ENCODE results near the gene INO80D. TPM values are rescaled to one million over a fixed set of nuclear protein-coding genes. Genes with fewer than 3 reads are reported as not detected.
A peak's percentile ranks its signal among the peaks of the same experiment; 100 is the strongest.

Gene INO80D
- total and polyA plus RNA-seq, 2 of the 8 experiments (the other 6 are each of a cell fraction or from before 2014, with no cell fraction given): 6.2 to 37.4 TPM

DNA sequence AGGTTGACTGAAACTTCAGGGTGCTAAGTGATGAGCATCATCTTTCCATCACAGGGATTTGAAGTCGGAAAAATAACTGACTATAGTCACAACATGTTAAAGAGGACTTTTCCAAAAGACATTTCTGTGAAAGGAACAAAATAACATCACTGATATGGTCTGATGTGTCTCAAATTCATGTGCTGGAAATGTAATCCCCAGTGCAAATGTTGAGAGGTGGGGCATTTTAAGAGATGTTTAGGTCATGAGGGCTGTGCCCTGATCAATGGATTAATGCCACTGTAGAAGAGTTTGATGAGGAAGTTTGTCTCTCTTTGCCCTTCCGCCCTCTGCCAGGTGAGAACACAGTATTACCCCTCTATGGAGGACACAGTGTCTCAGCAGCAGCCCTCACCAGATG lies 95.9 kb downstream of the INO80D start:
- FAIRE-seq (no peak), DNase-seq (ENCODE audit: low read depth in 1 of 2, low spot score in 2 of 2) (peak in 1 of 2 experiments; percentile 29)
- no peaks in the 10 kb centered on the region for H3K23me2 ChIP-seq (ENCODE audit: low read depth, low read length)
- H3K4me1 ChIP-seq (replicated peaks in 1 of 4; ENCODE audit: control insufficient read depth in 3 of 4, insufficient read depth in 4 of 4, low read length in 3 of 4): no peaks in the 10 kb centered on the region
- WGBS, 2 experiments (ENCODE audit: extremely low coverage in 1 of 2, insufficient coverage in 1 of 2, insufficient read length in 1 of 2, insufficient replicate concordance in 2 of 2, low coverage in 1 of 2, low lambda C conversion rate in 2 of 2, missing lambda C conversion rate in 1 of 2): 100% methylated on average over 2 of the region's 2 CpGs; no CpG with 5 or more reads in 1 of the 2 experiments
- no peaks in the 10 kb centered on the region for H4K20me1 ChIP-seq (replicated peaks in 1 of 2; ENCODE audit: control insufficient read depth in 1 of 2, insufficient read depth in 2 of 2, low read length in 2 of 2)
- no peak overlapping the region for H4K8ac ChIP-seq (ENCODE audit: extremely low read depth, insufficient read depth, low read length)
- H3K27me3 ChIP-seq (replicated peaks in 1 of 4; ENCODE audit: control insufficient read depth in 3 of 4, extremely low read depth in 1 of 4, insufficient read depth in 3 of 4, low read length in 3 of 4): no peaks in the 10 kb centered on the region
- no peak for TF ChIP-seq RNF2 (IDR thresholded peaks at IDR 0.05; ENCODE audit: borderline replicate concordance, low read depth, low read length, missing control alignments, poor library complexity, severe bottlenecking)
- no peak overlapping the region for H2BK120ac ChIP-seq (replicated peaks; ENCODE audit: low read depth, low read length)
- no peak overlapping the region for H3K9ac ChIP-seq (replicated peaks in 1 of 4; ENCODE audit: extremely low read depth in 1 of 4, low read depth in 3 of 4, low read length in 3 of 4)
- no peak overlapping the region for H4K91ac ChIP-seq (replicated peaks; ENCODE audit: insufficient read length, low read length)
- H2BK12ac ChIP-seq (ENCODE audit: low read depth, low read length): no peak overlapping the region
- H2BK15ac ChIP-seq (ENCODE audit: low read length): no peak overlapping the region
- H3K79me2 ChIP-seq (ENCODE audit: control insufficient read depth in 1 of 2, insufficient read depth in 2 of 2, low read length in 2 of 2): no peaks in the 10 kb centered on the region
- no peak overlapping the region for H2AFZ ChIP-seq (ENCODE audit: low read length)
- no peak overlapping the region for H2BK5ac ChIP-seq (ENCODE audit: low read depth, low read length)
- no peak overlapping the region for H2BK20ac ChIP-seq (ENCODE audit: low read length)
- H3K4me2 ChIP-seq (ENCODE audit: insufficient read depth in 1 of 2, low read depth in 2 of 2, low read length in 2 of 2): no peak overlapping the region
- no peak overlapping the region for H3K14ac ChIP-seq (ENCODE audit: insufficient read length)
- no peak overlapping the region for H3K4ac ChIP-seq (replicated peaks; ENCODE audit: insufficient read length, low read depth, low read length)
- peaks cover 0 to 5% (median 0%) of the 10 kb centered on the region in 4 experiments; a peak in 1 of 8 replicates for H3K36me3 ChIP-seq (ENCODE audit: control insufficient read depth in 2 of 4, insufficient read depth in 4 of 4, low read length in 3 of 4)
- no peak overlapping the region for H3K23ac ChIP-seq (ENCODE audit: insufficient read length)
- H4K5ac ChIP-seq (ENCODE audit: insufficient read length, low read depth, low read length): no peak overlapping the region
- no peaks in the 10 kb centered on the region for H3K79me1 ChIP-seq (ENCODE audit: low read depth, low read length)
- no peak overlapping the region for H3K18ac ChIP-seq (ENCODE audit: extremely low read depth, low read length)
- H2AK5ac ChIP-seq (ENCODE audit: low read depth, low read length): no peak overlapping the region
- no peak overlapping the region for H3K56ac ChIP-seq (replicated peaks; ENCODE audit: insufficient read length, low read depth, low read length)
- H3K27ac ChIP-seq (ENCODE audit: low read depth, low read length): no peak overlapping the region
- ChIA-PET POLR2A (ENCODE audit: partially characterized antibody) (no interaction called here), CTCF (ENCODE audit: partially characterized antibody) (no interaction called here)
- no peak overlapping the region for H3K4me3 ChIP-seq (ENCODE audit: extremely low read depth in 1 of 4, insufficient read depth in 2 of 4, low read depth in 3 of 4, low read length in 4 of 4)
- no peaks in the 10 kb centered on the region for H3K9me3 ChIP-seq (ENCODE audit: insufficient read depth in 2 of 2, low read depth in 1 of 2, low read length in 1 of 2)

Measured in H1 (cell line).